ENCODE results near the gene CLTCL1.

DNA sequence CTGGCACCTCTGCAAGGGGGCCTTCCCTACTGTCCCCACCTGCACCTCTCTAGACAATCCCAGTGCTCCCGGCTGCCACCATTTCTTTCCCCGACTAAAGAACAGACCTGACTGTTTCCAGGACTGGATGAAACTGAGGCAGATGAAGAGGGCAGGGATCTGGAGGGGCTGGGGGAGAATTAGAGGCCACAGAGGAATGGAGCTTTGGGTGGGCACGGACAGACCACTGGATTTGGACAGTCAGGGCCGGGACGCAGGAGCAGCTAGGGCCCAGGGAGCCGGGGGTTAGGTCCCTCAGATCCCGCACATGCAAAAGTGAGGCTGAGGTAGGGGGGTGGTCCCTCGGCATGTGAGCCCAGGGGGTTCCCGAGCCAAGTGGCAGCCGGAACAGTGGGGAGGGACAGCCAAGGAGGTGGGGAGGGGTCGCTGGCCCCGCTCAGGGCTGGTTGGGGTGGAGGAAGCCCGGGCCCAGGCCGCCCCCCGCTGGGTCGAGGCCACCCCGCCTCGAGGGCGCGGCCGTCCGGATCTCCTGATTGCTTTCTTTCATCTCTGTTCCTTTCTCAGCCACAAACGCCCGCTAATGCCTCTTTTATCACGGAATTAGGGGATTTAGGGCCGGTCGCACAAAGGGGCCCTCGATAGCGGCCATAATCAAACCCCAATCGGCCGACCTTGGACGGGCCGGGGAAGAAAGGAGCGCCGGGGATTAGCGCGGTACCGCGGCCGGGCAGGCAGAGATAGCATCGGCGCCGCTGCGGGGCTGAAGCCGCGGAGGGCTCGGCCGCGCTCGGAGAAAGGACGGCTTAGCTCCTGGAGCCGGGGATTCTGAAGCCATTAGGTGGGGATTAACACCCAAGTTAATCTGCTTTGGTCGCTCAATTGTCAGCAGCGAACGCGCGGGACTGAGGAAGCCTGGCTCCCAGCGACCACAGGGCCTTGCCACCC is 122.2 kb downstream of the CLTCL1 start:
- TF ChIP-seq CTCF (IDR thresholded peaks at IDR 0.05; ENCODE audit: low read depth, low read length, missing input control) (no peak), TAF1 (conservative IDR thresholded peaks at IDR 0.05) (no peak), ZBTB33 (IDR thresholded peaks at IDR 0.05) (no peak)

All from liver (tissue), 3 donors.